Prostate gland (tissue), 2 donors: ENCODE measurements around the gene LRGUK.

Source experiments
- CTCF ChIP-seq, 4 experiments: fragments of 200-600 bp in 2 of 4; fragments of 450-650 bp in 2 of 4; sonication (generic) in 2 of 4; IDR thresholded peaks; 1 replicate in 3 of 4; 2 replicates in 1 of 4; pipeline ENCODE4 v1.5.1; 2016 to 2019; ENCODE audit warnings: antibody characterized with exemption in 4 of 4, mild to moderate bottlenecking in 2 of 4, moderate library complexity in 2 of 4
- POLR2A ChIP-seq: fragments of 450-650 bp; IDR thresholded peaks from one replicate; pipeline ENCODE4 v1.6.1; 2016; ENCODE audit warnings: antibody characterized with exemption, mild to moderate bottlenecking

DNA sequence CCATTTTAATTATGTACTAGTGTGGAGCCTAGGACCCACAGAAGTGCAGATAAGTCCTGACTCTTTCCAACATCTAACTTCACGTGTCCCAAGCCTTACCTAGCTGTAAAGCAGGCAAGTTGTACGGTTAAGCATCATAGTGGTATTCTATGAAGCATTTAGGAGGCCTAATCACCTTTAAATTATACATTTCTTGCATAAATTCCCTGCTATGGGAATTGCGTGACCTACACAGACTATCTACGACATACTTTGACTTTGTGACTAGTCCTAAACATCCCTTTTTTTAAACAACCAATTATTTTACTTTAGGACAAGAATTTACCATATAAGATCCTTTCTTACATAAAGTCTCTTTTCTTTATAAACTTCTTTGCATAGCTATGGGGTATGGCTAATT is 37.7 kb upstream of the LRGUK start:
- no peak for TF ChIP-seq CTCF (IDR thresholded peaks at IDR 0.05)
- TF ChIP-seq POLR2A, result no peak
